Stimulated activated CD4-positive, alpha-beta T cell treated with anti-CD3 and anti-CD28 coated beads, Interleukin-15, amount 100 ng/mL, for 1 hour (primary cell): ENCODE results near the gene DDX25.
A peak's percentile ranks its signal among the peaks of the same experiment; 100 is the strongest.
"Not testable (repeated sequence)": the region's sequence is repeated elsewhere in the genome, so short reads cannot be mapped to it uniquely, and the experiment has no call there.

Experiments
- DNase-seq, 2 donors: peaks; one replicate each; pipeline ENCODE4 v3.0.0-alpha.2; 2020; ENCODE audit warnings: low read depth in 1 of 2, low spot score in 1 of 2

Gene DDX25

DNA sequence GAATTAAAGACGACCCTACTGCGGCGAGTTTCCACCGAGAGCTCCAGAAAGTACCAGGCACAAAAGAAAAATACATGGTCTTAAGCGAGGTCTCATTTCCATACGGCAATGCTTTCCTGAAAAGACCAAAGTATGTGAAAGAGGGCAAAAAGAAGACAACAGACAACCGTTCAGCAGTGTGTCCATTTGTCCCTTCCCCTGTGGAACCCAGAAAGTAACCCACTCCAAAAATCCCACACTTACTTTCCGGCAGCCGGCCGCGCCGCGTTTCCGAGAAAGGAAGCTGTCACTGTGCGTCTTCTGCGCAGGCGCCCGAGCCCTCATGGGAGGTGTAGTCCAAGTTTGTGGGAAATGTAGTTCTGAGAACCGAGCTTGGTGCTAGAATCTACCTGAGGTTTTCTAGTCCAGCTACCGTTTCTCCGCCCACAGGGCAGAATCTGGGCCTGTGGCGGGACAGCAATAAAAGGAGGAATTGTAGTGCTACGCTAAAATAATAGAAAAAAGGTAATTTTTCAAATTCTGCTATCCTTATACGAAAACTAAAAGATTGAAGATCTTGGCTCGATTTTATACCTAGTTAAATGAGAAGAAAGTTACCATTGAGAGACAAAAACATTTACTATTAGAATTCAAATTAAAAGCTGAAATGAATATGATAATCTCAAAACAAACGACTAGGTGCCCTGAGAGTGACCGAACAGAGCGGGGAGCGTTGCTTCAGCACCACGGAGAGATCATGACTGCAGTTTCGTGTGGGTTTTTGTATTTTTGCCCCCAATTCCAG is 1.2 kb upstream of the DDX25 start, which contains the start of gene PUS3:
PUS3 (minus strand) TSS at position 280 of the 784 bp plus-strand sequence. CDS start 6,922 bp downstream, outside the sequence.
- peak; percentile 69 to 84 for DNase-seq

DNA sequence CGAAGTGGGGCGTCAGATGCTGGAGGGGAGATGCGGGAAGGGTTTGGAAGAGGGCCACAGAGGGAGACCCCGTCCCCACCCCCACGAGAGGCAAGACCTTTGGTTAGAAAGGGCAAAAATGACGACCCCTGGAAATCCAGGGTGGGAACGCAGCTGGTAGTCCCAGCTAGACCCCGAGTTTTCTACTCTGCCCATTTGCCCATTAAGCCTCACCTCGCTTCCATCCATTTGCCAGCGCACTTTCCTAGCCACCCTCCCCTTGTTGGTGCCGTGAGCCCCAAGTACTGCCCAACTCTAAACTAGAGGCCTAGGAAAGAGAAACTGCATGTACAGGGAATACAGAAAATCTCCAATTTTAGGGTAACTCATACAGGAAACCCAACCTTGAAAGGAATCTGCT is 370 bp downstream of the DDX25 start:
- DNase-seq = no peak

DNA sequence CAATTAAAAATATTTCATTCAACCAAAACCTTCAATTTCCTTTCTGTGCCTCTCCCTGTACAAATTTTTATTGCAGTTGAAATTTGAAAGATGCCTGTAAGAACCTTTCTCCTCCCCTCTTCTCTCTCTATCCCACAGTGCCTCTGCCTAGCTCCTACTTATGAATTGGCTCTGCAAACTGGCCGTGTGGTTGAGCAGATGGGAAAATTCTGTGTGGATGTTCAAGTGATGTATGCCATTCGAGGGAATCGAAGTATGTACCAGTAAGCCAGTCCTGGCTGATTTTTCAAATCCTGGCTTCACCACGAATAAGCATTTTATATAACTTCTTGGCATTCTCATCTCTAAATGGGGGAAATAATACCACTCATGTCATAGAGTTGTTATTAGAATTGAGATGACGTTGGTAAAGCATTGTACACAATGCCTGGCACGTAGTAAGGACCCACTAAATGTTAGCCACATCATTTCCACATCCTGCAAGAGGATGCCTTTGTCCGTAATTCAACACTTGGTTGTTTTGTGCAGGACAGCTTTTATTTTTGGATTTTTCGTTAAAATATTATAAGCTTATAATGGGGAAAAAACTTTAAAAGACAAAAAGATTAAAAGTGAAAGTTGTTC is 6.0 kb downstream of the DDX25 start:
- DNase-seq = no peak

GRCh38 chr11:125914601-125915000 is 10.3 kb downstream of the DDX25 start:
- not testable (repeated sequence) for DNase-seq

DNA sequence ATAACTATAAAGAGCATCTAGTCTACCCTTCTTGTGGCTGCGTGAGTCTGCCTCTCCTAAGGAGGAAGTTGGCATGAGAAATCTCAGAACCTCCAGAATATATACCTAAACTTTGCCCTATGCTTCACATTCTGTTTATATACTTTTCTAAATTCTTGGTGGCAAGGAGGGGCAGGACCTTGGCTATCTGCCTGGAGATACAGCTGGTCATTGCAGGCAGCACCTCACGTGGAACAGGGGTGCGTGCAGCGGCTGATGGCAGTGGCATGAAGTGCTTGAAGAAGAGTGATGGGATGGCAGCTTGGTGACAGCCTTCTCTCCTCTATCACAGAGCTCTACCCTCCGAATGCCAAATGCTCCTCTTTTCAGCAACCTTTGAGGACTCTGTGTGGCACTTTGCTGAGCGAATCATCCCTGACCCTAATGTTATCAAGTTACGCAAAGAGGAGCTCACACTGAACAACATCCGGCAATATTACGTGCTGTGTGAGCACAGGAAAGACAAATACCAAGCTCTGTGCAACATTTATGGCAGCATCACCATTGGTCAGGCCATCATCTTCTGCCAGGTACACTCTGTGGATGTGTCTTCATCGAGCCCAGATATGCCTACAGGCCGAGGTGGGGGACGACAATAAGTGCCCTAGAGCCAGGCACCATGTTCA is 12.5 kb downstream of the DDX25 start:
- DNase-seq = no peak

- no peak for DNase-seq
Measured at GRCh38 chr11:125918140-125918840, 14.0 kb downstream of the DDX25 start.

GRCh38 chr11:125921042-125921441 is 16.7 kb downstream of the DDX25 start:
- no peak for DNase-seq

- DNase-seq = no peak
Measured at GRCh38 chr11:125922156-125922555, 17.8 kb downstream of the DDX25 start.

DNA sequence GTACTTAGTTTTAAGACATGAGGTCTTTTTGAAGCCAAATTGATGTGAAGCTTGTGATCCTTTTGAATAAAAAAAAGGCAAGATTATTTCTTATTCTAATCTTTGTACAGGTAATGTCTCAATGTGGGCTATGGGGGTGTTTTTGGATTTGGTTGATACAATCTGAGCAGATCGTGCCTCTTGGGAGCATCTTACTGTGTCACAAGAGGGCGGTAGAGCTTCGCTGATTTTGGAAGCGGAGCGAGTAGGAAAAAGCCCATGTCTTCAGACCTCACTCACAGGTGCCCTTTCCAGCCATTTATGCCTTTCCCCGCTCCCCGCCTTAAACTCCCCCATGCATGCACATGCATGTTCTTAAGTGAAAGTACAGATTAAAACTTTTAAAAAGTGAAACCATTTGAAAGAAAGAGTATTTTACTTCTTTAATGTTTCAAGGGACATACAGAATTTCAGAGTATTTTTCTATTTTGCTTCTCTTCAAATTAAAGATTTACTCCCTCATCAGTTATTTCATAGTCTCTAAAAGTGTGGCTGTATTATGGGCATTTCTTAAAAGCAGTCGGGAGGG is 18.8 kb downstream of the DDX25 start:
- no peak for DNase-seq

DNA sequence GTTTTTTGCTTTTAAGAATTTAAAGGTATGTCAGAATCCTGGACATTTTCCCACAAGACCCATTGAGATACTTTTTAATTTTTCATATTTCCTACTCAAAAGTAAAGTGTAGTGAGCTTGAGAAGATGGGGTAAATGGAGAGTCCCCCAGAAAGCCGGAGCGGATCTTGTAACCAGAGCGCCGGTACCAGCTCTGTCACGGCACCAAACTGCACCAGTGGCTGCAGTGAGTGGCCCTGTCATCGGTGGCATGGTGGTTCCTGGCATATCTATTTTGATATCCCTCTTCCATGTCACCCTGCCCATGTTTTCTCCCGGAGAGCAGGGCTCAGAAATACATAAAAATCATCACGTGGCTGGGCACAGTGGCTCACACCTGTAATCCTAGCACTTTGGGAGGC is 19.3 kb downstream of the DDX25 start:
- DNase-seq = no peak

- DNase-seq = no peak
Measured at GRCh38 chr11:125924384-125925007, 20.2 kb downstream of the DDX25 start.

GRCh38 chr11:125925247-125925740 is 21.0 kb downstream of the DDX25 start:
- no peak for DNase-seq

GRCh38 chr11:125925804-125926203 is 21.5 kb downstream of the DDX25 start:
- no peak for DNase-seq

DNA sequence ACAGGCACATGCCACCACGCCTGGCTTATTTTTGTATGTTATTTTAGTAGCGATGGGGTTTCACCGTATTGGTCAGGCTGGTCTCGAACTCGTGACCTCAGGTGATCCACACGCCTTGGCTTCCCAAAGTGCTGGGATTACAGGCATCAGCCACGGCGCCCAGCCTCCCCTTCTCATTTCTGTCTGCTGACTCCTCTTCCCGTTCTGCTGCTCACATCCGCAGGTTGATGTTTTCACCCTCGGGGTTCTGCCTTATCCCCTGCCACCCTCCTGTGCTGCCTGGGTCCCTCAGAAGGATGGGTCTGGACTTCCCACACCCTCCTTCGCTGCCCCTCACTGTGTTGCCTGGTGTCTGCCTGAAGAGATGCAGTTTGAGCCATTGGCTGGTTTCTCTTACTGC is 22.4 kb downstream of the DDX25 start:
- DNase-seq = no peak

DNA sequence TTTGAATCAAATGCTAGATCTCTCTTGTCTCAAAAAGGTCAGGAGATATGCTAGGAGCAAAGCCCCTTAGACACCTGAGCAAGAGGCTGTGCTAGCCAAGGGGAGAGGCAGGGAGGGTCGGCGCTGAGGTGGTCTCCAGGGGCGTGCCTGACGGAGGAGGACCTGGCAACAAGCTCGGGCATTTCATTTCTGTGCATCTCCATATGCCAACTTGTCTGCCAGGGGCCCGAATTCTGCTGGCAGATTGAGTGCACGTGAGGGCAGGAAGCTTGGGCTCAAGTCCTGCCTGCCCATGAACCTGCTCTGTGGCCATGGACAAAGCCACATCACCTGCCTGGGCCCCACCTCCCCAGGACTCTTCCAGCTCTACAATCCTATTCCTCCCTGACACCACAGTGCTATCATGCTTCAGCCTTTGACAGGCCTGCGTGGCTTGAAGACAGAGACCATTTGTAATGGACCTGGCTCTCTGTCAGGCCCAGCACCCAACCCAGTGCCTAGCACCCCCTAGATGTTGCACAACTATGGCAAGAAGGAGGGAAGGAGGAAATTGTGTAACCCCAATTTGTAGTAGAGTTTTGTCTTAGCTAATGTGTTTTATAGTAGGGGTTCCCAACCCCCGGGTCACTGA is 25.3 kb downstream of the DDX25 start:
- DNase-seq = no peak

DNA sequence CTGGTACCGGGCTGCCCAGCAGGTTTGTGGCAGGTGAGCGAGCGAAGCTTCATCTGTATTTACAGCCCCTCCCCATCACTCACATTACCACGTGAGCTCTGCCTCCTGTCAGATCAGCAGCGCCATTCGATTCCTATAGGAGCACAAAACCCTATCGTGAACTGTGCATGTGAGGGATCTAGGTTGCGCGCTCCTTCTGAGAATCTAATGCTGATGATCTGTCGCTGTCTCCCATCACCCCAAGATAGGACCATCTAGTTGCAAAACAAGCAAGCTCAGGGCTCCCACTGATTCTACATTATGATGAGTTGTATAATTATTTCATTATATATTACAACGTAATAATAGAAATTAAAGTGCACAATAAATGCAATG is 25.8 kb downstream of the DDX25 start:
- DNase-seq = no peak

DNA sequence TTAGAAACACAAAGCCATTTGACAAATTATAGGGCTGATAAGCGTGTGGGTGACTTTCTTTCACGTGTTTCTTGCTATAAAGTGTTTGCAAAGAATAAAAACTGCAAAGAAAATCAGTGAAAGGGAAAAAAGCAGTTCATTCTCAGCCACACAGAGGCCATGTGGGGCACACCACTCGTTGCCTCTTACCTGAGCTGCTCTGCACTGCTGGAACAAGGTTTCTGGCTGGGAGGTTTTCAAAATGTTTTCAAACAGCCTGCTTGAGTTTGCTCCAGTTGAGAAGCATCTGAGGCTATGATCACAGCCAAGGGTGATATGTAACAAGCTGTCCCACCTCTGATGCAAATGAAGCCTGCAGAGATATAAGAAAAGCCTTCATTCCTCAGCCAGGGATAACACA is 26.8 kb downstream of the DDX25 start:
- DNase-seq = no peak

DNA sequence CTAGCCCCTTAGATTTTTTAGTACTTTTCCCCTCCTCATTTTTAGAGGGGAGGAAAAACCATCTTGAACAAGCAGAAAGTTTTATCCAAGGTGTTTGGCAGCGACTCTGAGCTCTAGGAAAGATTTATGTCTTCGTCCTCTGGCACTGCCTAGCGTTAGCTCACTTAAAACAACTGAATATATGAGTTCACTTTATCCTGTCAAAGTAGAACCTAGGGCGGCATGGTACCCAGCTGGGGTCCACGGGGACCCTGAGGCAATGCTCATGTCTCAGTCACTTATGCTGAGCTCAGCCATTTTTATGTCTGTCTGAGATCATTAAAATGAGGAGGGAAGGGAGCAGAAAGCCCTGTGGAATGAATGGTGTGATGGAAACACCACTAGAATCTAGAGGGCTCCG is 27.4 kb downstream of the DDX25 start:
- no peak for DNase-seq

DNA sequence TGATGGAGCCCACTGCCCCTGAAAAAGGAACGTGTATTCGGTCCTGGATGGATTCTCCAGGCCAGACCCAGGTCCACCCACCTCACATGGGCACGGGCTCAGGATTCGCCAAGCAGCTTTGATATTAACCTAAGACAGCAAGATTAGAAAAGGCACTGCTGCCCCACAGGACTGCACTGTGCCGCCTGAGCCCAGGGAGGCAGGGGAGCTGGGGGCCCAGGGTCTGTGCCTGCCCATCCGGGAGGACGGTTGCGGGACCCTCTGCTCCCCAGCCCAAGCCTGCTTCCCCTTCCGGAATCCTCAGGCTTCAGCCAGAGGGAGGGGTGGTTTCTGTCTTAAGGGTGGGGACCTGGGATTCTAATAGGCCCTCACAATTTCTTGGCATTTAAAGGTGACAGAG is 28.0 kb downstream of the DDX25 start:
- no peak for DNase-seq
